Spleen (tissue), 7 donors: ENCODE results near the gene SLX4.

Source experiments
- POLR2A ChIP-seq, 3 donors: fragments of 450-650 bp; IDR thresholded peaks; one replicate each; pipeline ENCODE4 v1.5.1; 2017; ENCODE audit warnings: antibody characterized with exemption in 3 of 3, mild to moderate bottlenecking in 1 of 3
- TF ChIP-seq, protein P1 (sequence below), 11 experiments: fragments of 200-600 bp in 7 of 11; fragments of 450-650 bp in 4 of 11; sonication (generic) in 4 of 11; IDR thresholded peaks in 8 of 11; conservative IDR thresholded peaks in 3 of 11; 1 replicate in 7 of 11; 2 replicates in 4 of 11; pipeline versions ENCODE4 v1.4.0 to v1.8.0; 2016 to 2021; ENCODE audit warnings: antibody characterized with exemption in 11 of 11, inconsistent platforms in 4 of 11, mild to moderate bottlenecking in 1 of 11
- donor health status: DM: no; HTN: no; CAD: no; lungs with moderate emphysema.
- donor health status: DM: no; HTN: no; CAD: no.
- donor health status: DM: no; HTN: no; CAD: no.

DNA sequence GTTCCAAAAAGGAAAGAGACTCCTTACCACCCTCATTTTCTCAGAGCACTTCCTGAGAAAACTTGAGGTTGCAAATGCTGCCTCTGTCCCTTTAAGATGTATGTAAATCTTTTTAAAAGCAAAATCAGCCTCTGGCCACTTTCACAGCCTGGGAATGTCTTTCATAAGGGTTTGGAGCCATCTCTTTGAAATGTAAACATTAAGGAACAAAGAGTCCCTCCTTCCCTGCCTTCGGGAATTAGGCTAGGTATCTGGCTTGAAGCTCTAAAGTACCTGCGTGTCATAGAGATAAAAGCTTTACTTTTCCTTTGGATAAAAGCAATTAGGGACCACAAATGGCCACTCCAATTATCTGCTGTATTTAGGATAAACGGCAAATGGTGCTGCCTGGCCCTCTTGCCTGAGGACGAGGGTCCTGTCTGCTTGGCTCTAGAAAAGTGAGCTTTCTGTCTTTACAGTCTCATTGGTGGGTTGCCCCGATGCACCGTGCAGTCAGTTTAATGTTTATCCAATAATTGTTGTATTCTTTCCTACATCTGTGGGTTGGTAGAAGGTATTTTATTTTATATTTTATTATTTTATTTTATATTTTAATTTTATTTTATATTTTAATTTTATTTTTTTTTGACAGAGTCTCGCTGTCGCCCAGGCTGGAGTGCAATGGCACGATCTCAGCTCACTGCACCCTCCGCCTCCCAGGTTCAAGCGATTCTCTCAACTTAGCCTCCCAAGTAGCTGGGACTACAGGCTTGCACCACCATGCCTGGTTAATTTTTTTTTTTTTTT lies 58.1 kb downstream of the SLX4 start:
- TF ChIP-seq, protein P1, sequence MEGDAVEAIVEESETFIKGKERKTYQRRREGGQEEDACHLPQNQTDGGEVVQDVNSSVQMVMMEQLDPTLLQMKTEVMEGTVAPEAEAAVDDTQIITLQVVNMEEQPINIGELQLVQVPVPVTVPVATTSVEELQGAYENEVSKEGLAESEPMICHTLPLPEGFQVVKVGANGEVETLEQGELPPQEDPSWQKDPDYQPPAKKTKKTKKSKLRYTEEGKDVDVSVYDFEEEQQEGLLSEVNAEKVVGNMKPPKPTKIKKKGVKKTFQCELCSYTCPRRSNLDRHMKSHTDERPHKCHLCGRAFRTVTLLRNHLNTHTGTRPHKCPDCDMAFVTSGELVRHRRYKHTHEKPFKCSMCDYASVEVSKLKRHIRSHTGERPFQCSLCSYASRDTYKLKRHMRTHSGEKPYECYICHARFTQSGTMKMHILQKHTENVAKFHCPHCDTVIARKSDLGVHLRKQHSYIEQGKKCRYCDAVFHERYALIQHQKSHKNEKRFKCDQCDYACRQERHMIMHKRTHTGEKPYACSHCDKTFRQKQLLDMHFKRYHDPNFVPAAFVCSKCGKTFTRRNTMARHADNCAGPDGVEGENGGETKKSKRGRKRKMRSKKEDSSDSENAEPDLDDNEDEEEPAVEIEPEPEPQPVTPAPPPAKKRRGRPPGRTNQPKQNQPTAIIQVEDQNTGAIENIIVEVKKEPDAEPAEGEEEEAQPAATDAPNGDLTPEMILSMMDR (IDR thresholded peaks at IDR 0.05 in 8 of 11, conservative IDR thresholded peaks at IDR 0.05 in 3 of 11): no peak
- no peak for TF ChIP-seq POLR2A (IDR thresholded peaks at IDR 0.05)
